ENCODE results near the gene TMEM107.

Gene TMEM107

GRCh38 chr17:8161289-8162232 is 14.6 kb downstream of the TMEM107 start:
- no peak for DNase-seq

GRCh38 chr17:8160741-8161221 is 15.4 kb downstream of the TMEM107 start:
- DNase-seq: no peak

- no peak for DNase-seq
Measured at GRCh38 chr17:8160224-8160577, 16.0 kb downstream of the TMEM107 start.

GRCh38 chr17:8159459-8160223 is 16.5 kb downstream of the TMEM107 start:
- DNase-seq: no peak

- DNase-seq: no peak
Measured at GRCh38 chr17:8159032-8159400, 17.2 kb downstream of the TMEM107 start.

- DNase-seq: peak; percentile 46
Measured at GRCh38 chr17:8158267-8159031, 17.7 kb downstream of the TMEM107 start.

GRCh38 chr17:8156246-8156992 is 19.8 kb downstream of the TMEM107 start:
- peak; percentile 99 for DNase-seq

GRCh38 chr17:8155996-8156245 is 20.3 kb downstream of the TMEM107 start:
- DNase-seq: no peak

GRCh38 chr17:8155231-8155995 is 20.8 kb downstream of the TMEM107 start:
- DNase-seq: no peak

GRCh38 chr17:8154608-8155155 is 21.5 kb downstream of the TMEM107 start:
- no peak for DNase-seq

- peak; percentile 50 for DNase-seq
Measured at GRCh38 chr17:8153957-8154607, 22.1 kb downstream of the TMEM107 start.

GRCh38 chr17:8153525-8153956 is 22.6 kb downstream of the TMEM107 start:
- no peak for DNase-seq

GRCh38 chr17:8153031-8153451 is 23.1 kb downstream of the TMEM107 start:
- DNase-seq: no peak

GRCh38 chr17:8152112-8152775 is 23.9 kb downstream of the TMEM107 start, which contains the start of gene PER1:
Gene PER1 (minus strand): TSS chr17:8152404. CDS start chr17:8150706, 1,698 bp downstream.
- peak; percentile 89 for DNase-seq

GRCh38 chr17:8151641-8152111 is 24.5 kb downstream of the TMEM107 start:
- no peak for DNase-seq

- peak; percentile 63 for DNase-seq
Measured at GRCh38 chr17:8151120-8151640, 25.0 kb downstream of the TMEM107 start.

- DNase-seq: no peak
Measured at GRCh38 chr17:8150194-8151119, 25.7 kb downstream of the TMEM107 start.

- DNase-seq: no peak
Measured at GRCh38 chr17:8149419-8150193, 26.6 kb downstream of the TMEM107 start.

Measured in NCI-H510A (cell line).